ENCODE data around the gene SERF1B. TPM values are rescaled to one million over a fixed set of nuclear protein-coding genes. Genes with fewer than 3 reads are reported as not detected.
"Not testable (repeated sequence)": the region's sequence is repeated elsewhere in the genome, so short reads cannot be mapped to it uniquely, and the experiment has no call there.

SERF1B gene
- total and polyA plus RNA-seq, 2 experiments from 2014 or later = 33.9 to 55.3 TPM

DNA sequence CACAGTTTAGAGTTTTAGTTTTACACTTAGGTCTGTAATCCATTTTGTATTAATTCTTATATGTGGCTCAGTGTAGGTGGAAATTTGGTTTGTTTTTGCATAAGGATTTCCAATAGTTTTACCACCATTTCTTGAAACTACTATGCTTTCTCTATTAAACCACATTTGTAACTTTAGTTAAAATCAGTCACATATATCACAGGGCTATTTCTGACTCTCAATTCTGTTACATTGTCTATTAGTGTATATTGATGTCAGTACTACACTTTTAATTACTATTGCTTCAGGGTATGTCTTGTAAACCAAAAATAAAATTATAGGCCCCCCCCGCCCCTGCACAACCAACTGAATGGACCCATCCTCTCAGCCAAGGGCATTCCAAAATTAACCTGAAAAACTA is 32.1 kb downstream of the SERF1B start:
- not testable (repeated sequence) for H3K4me2 ChIP-seq; H3K36me3 ChIP-seq (replicated peaks; ENCODE audit: insufficient read depth, low read depth); H4K20me1 ChIP-seq (ENCODE audit: insufficient read depth, poor library complexity, severe bottlenecking); H3K9me2 ChIP-seq (replicated peaks; ENCODE audit: insufficient read depth); H3K79me2 ChIP-seq; H3K4me3 ChIP-seq; H3K9me3 ChIP-seq (ENCODE audit: low read depth); H2AFZ ChIP-seq; H3K27ac ChIP-seq; DNase-seq (ENCODE audit: low spot score); H3K27me3 ChIP-seq; H3K4me1 ChIP-seq (ENCODE audit: insufficient read depth)
- no CpG with 5 or more reads among the region's 1 CpG for WGBS (ENCODE audit: low lambda C conversion rate, missing lambda C conversion rate)

DNA sequence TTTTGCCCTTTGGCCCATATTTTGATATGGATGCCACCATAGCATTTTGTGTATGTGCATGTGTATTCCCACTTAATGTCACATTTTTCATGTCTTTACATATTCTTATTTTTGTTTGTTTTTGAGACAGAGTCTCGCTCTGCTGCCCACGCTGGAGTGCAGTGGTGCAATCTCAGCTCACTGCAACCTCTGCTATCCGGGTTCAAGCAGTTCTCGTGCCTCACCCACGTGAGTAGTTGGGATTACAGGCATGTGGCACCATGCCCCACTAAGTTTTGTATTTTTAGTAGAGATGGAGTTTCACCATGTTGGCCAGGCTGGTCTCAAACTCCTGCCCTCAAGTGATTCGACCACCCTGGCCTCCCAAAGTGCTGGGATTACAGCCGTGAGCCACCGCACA is 52.6 kb downstream of the SERF1B start:
- not testable (repeated sequence) for H3K4me1 ChIP-seq (ENCODE audit: insufficient read depth); H3K4me3 ChIP-seq; H3K9me2 ChIP-seq (replicated peaks; ENCODE audit: insufficient read depth); H3K79me2 ChIP-seq; H3K27ac ChIP-seq; H3K36me3 ChIP-seq (replicated peaks; ENCODE audit: insufficient read depth, low read depth); H2AFZ ChIP-seq; H3K27me3 ChIP-seq; H4K20me1 ChIP-seq (ENCODE audit: insufficient read depth, poor library complexity, severe bottlenecking); DNase-seq (ENCODE audit: low spot score); H3K9me3 ChIP-seq (ENCODE audit: low read depth); H3K4me2 ChIP-seq
- 93% methylated on average over 3 of the region's 8 CpGs for WGBS (ENCODE audit: low lambda C conversion rate, missing lambda C conversion rate)

DNA sequence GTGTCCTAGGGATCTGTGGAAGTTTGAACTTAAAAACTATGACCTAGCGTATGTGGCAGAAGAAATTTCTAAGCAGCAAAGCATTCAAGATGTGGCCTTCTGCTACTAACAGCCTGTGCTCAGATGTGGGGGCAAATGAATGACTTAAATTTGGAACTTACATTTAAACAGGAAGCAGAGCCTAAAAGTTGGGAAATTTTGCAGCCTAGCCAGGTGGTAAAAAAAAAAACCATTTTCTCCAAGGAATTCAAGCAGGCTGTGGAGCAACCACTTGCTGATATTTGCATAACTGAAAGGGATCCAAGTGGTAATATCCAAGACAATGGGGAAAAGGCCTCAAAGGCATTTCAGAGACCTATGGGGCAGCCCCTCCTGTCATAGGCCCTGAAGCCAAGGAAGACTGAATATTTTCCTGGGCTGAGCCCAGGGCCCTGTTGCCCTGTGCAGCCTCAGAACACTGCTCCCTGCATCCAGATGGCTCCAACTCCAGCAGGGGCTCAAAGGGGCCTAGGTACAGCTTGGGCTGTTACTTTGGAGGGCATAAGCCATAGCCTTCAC is 63.9 kb downstream of the SERF1B start:
- not testable (repeated sequence) for H3K4me1 ChIP-seq (ENCODE audit: insufficient read depth); H3K9me3 ChIP-seq (ENCODE audit: low read depth); H3K27me3 ChIP-seq; H3K36me3 ChIP-seq (replicated peaks; ENCODE audit: insufficient read depth, low read depth); H3K79me2 ChIP-seq; H4K20me1 ChIP-seq (ENCODE audit: insufficient read depth, poor library complexity, severe bottlenecking); DNase-seq (ENCODE audit: low spot score); H3K4me2 ChIP-seq; H3K4me3 ChIP-seq; H3K9me2 ChIP-seq (replicated peaks; ENCODE audit: insufficient read depth); H3K27ac ChIP-seq; H2AFZ ChIP-seq
- no CpG with 5 or more reads among the region's 1 CpG for WGBS (ENCODE audit: low lambda C conversion rate, missing lambda C conversion rate)

DNA sequence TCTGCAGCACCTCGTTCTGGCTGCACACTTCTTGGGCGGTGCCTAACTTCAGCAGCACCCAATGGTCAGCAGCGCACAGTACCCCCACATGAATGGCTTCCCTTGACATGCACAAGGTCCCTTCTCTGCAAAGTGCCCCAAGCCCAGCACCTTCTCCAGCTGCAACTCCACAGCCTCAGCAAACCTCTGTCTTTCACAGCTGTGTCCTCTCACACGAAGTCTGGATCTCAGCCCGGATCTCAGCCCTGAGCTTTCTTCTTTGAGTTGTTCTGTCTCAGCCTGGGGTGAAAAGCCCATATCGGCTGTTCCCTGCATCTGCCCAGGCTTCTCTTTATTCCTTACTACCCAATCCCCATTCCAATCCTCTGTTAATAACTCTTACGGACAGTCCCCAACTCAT is 66.7 kb downstream of the SERF1B start:
- H3K36me3 ChIP-seq (replicated peaks; ENCODE audit: insufficient read depth, low read depth); H3K4me3 ChIP-seq; H3K4me2 ChIP-seq; H2AFZ ChIP-seq; H3K79me2 ChIP-seq; H3K4me1 ChIP-seq (ENCODE audit: insufficient read depth); H3K9me2 ChIP-seq (replicated peaks; ENCODE audit: insufficient read depth); H3K27me3 ChIP-seq; DNase-seq (ENCODE audit: low spot score); H3K27ac ChIP-seq; H3K9me3 ChIP-seq (ENCODE audit: low read depth); H4K20me1 ChIP-seq (ENCODE audit: insufficient read depth, poor library complexity, severe bottlenecking): not testable (repeated sequence)
- WGBS (ENCODE audit: low lambda C conversion rate, missing lambda C conversion rate) = no CpG with 5 or more reads among the region's 7 CpGs

Small RNA genes lying within 50 kb of the gene (small RNA-seq; reads per million reads assigned to genes)
- not detected for gene CDH12P2

Other genes with a start within 250 kb of the SERF1B start
- 29.5 and 45.2 TPM in 2 replicates for gene SMN2, start 24.4 kb downstream of the SERF1B start, total RNA-seq
- 20.7 and 28.9 TPM in 2 replicates for gene SMN2, start 24.4 kb downstream of the SERF1B start, polyA plus RNA-seq

Data from hepatocyte (in vitro differentiated cells).